Measurements from ENCODE around the gene POLR1C.

- TF ChIP-seq CTCF (IDR thresholded peaks at IDR 0.05; ENCODE audit: insufficient read depth, low read length) (no peak), REST (IDR thresholded peaks at IDR 0.05; ENCODE audit: insufficient replicate concordance, low read depth) (no peak), GABPA (IDR thresholded peaks at IDR 0.05; ENCODE audit: low read depth) (no peak)
Measured at GRCh38 chr6:43481591-43482236, 35.2 kb upstream of the POLR1C start.

Data from HL-60 (cell line).